ENCODE measurements around the gene TAS2R31. TPM values are rescaled to one million over a fixed set of nuclear protein-coding genes. Genes with fewer than 3 reads are reported as not detected.
"Not testable (repeated sequence)": the region's sequence is repeated elsewhere in the genome, so short reads cannot be mapped to it uniquely, and the experiment has no call there.

The TAS2R31 gene, protein sequence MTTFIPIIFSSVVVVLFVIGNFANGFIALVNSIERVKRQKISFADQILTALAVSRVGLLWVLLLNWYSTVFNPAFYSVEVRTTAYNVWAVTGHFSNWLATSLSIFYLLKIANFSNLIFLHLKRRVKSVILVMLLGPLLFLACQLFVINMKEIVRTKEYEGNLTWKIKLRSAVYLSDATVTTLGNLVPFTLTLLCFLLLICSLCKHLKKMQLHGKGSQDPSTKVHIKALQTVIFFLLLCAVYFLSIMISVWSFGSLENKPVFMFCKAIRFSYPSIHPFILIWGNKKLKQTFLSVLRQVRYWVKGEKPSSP
- polyA plus RNA-seq (ENCODE audit: insufficient read depth in 1 of 5, insufficient read length in 5 of 5, low replicate concordance in 1 of 5): 1 to 10 TPM; 1.0 to 2.9 (median 2.1) TPM
- long read RNA-seq, donor 1: 0 reads
- long read RNA-seq, donor 2, partial matches to known transcripts: 0 of 1 reads
- long read RNA-seq, donor 2, other reads (novel, unspliced or antisense): 0 of 1 reads
- long read RNA-seq, donor 3: 0 reads
- long read RNA-seq, donor 4, partial matches to known transcripts: 0 of 2 reads
- long read RNA-seq, donor 4, other reads (novel, unspliced or antisense): 0 of 2 reads
- long read RNA-seq, donor 5: 0 reads
- long read RNA-seq, donor 6: 0 reads
- long read RNA-seq, donor 7: 0 reads
- long read RNA-seq, donor 8: 0 reads

DNA sequence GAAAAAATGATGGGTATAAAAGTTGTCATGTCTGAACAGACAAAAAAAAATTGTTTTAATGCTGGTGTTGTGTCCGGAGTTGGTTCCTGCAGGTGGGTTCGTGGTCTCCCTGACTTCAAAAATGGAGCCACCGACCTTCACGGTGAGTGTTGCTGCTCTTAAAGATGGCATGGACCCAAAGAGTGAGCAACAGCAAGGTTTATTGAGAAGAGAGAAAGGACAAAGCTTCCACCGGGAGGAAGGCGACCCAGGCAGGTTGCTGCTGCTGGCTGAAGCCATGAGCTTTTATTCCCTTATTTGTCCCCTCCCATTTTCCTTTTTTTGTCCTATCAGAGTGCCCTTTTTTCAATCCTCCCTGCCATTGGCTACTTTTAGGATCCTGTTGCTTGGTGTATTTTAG, at the start of gene TAS2R31:
Gene TAS2R31, minus strand, starts transcription at position 101 of the 400 bp plus-strand sequence. Its CDS starts 72 bp downstream, at position 29.
- no peak for DNase-seq

DNA sequence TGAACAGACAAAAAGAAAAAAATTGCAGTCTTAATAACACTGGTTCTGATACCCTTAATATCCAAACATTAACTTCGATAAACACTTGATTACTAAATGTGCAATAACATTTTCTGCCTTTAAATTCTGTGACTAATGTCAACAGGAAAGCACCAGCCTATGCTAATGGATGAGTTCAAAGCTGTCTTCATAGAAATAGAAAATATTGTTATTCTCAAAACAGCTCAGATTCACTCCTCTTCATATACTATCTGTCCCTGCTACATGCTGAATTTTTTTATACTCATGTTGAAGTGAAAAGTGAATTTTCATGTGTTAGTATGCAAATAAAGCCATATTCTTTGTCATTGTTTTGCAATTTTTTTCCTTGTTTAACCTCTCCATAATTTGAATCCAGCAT, 47.0 kb upstream of the TAS2R31 start:
- no peak for DNase-seq

DNA sequence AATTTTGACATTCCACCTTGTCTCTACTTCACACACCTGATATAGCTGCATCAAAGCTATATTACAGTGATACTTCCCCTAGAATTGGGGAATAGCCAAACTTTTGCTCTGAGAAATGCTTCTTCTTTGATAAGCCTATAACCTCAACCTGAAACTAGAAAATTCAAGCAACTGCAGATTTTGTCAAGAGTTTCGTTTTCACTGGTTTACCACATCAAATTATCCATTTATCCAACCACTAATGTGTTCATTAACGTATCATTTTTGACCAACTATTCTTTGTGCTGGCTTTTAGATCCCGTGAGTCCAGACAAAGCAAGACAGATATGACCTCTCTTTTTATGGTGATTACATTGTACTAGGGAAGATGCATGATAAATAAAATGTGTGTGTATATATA, 44.4 kb upstream of the TAS2R31 start:
- no peak for DNase-seq

DNA sequence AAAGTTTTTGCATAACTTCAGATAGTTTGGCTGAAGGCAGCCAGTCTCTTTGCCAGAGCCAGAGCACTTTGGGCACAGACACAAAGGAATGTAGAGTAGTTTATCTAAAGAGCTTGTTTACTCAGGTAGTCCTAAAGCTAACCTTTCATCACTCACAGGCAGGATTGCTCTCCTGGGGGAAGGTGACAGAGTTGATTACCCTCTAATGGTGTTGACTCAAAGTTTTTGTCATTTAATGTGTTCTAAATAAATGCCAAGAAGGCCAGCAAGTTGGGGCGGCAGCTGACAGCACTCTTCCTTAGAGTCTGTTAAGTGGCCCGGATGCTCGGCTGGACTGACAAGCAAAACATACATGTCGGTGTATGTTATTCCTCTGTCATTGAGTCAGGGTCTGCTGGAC, 40.2 kb upstream of the TAS2R31 start:
- DNase-seq: no peak

DNA sequence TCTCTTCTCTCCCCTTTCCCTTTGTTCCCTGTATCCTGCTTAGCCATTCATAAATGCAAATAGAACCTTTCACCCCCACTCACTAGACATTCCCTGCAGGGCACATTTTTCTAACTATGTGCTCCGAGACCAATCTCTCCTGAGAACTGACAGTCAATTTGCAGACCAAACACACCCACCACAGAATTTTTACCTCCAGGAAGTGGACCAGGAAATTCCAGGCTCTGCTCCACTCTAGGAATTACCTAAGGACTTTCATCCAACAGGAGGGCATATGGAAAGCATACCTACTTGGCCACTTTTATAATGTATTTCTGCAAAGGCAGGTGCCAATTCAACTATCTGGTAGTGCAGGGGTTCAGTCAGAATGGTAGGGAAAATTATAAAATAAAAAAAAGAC, 39.8 kb upstream of the TAS2R31 start:
- DNase-seq: no peak

DNA sequence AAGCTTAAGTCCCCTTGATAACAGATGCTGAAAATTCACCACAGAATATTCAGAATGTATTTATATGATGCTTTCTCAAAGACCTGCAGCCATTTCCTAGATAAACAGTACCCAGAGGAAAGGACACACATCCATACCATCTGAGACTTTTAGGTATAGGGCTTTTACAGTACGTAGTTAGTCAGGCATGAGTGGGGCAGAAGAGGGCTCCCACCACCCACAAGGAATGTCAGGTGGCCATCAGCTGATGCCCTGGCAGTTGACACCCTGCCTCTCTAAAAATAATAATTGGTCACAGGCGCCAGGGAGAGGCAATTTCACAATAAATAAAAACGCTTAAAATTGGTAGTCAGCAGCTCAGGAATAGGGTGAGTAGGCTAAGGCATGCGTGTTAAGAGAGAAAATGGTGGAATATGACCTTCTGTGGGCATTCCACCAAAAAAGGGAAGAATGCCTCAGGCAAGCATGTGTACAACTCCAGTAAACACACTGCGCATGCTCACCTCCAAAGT, 38.7 kb upstream of the TAS2R31 start:
- DNase-seq: no peak

DNA sequence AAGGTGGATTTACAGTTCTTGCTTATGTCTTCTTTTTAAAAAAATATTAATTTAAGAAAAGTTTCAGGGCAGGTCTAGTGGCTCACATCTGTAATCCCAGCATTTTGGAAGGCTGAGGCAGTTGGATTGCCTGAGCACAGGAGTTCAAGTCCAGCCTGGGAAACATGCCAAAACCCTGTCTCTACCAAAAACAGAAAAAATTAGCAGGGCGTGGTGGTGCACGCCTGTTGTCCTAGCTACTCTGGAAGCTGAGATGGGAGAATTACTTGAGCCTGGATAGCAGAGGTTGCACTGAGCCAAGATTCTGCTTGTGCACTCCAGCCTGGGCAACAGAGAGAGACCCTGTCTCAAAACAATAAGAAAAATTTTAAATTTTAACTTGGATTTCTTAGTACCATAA, 36.3 kb upstream of the TAS2R31 start:
- DNase-seq: no peak

DNA sequence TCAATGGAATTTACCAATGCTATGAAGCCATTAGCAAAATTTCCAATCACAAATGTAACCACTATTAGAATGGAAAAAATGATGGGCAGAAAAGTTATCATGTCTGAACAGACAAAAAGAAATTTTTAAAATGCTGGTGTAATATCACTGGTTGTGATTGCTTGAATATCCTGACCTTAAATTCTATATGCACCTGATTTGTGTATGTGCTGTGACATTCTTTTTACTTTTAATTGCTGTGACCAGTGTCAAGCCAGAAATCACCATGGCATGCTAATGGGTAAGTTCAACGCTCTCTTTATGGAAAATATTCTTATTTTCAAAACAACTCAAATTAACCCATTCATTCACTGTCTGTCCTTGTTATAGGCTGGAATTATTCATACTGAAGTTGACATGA, 31.0 kb upstream of the TAS2R31 start, which contains the start of gene TAS2R46:
Gene TAS2R46, minus strand, starts transcription at position 101 of the 400 bp plus-strand sequence. Its CDS starts 0 bp downstream, at position 101.
- not testable (repeated sequence) for DNase-seq

DNA sequence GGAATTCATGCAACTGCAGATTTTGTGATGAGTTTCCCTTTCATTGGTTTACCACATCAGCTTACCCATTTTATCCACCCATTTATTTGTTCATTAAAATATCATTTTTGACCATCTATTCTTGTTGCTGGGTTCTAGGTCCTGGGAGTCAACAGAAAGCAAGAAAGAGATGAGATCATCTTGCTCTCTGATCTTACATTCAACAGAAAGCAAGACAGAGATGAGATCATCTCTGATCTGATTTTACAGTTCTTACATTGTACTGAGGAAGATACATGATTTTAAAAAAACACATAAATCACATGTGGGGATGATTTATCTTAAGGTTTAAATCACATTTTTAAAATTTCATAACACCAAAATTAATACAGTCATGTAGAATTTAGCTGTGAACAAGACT, 28.6 kb upstream of the TAS2R31 start:
- no peak for DNase-seq

DNA sequence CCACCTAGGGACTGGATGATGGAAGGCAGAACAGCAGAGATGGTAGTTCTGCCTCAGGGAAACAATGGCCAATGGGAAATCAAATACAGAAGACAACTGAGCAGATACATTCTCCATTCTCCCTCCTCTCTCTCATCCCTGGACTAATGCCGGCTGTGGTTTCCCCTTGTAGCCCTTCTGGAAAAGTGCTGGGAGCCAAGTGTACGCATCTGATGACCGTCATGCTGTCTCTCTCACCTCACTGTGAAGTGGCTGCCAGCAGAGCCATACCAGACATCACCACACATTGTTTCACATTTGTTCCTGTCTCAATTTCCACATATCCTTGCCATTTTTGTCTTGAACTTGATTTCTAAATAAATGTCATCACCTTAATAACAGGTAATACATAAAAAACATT, 27.8 kb upstream of the TAS2R31 start:
- DNase-seq: no peak

DNA sequence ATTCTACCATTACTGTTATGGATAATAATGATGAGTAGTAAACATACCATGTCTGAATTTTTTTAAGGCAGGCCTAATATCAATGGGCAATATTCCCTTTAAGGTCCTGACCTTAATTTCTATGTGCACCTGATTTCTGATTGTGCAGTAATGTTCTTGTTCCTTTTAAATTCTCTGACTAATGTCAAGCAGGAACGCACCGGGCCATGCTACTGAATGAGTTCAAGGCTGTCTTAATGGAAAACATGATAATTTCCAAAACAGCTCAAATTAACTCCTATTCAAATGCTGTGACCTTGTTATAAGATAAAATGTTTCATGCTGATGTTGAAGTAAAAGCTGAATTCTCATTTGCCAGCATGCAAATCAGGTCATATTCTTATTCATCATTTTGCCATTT, 24.1 kb upstream of the TAS2R31 start:
- no peak for DNase-seq

DNA sequence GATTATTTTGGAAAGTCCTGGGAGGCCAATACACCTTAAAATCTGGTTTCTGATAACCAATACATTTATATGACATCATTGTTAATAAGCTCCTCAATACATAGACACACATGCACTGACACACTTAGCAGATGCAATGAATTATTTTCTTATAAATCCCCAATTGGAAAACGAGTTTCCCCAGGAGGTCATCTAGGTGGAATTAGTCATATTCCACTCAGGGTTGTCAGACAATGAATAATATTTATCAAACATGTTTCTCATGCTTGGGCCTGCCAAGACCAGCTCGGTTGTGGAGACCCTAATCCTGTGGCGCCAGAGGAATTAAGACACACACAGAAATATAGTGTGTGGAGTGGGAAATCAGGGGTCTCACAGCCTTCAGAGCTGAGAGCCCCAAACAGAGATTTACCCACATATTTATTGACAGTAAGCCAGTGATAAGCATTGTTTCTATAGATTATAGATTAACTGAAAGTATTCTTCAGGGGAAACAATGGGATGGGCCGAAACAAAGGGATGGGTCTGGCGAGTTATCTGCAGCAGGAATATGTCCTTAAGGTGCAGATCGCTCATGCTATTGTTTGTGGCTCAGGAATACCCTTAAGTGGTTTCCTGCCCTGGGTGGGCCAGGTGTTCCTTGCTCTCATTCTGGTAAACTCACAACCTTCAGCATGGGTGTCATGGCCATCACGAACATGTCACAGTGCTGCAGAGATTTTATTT, 18.8 kb upstream of the TAS2R31 start:
- DNase-seq: not testable (repeated sequence)

DNA sequence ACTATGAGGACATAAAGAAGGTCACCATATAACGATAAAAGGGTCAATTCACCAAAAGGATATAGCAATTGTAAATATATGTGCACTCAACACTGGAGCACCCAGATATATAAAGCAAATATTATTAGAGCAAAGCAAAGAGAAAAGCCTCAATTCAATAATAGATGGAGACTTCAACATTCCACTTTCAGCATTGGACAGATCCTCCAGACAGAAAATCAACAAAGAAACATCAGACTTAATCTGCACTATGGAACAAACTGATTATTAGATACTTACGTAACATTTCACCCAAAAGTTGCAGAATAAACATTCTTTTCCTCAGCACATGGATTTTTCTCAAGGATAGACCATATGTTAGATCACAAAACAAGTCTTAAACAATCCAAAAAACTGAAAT, 10.2 kb upstream of the TAS2R31 start:
- DNase-seq: not testable (repeated sequence)

DNA sequence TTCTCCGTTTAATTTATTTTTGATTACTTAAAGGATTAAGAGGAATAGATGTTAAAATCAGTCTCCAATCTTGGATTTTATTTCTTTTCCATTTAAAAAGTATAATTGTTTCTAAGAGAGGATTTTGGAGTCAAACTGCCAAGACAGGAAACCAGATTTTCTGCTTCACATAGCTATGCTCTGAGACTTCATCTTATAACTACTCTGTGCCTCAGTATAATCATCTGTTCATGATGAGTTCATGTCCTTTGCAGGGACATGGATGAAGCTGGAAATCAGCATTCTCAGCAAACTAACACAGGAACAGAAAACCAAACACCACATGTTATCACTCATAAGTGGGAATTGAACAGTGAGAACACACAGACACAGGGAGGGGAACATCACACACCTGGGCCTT, 9.0 kb upstream of the TAS2R31 start:
- no peak for DNase-seq

DNA sequence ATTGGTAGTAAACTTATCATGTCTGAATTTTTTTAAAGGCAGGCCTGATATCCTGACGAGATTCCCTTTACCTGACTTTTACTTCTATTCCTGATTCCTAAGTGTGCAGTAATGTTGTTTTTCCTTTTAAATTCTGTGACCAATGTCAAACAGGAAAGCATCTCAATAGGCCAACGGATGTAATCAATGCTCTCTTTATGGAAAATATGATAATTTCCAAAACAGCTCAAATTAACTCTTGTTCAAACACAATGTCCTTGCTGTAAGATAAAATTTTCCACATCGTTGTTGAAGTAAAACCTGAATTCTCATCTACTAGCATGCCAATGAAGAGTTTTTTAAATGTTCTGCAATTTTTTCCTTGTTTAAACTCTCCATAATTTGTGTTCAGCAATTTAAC, 8.0 kb upstream of the TAS2R31 start:
- no peak for DNase-seq

DNA sequence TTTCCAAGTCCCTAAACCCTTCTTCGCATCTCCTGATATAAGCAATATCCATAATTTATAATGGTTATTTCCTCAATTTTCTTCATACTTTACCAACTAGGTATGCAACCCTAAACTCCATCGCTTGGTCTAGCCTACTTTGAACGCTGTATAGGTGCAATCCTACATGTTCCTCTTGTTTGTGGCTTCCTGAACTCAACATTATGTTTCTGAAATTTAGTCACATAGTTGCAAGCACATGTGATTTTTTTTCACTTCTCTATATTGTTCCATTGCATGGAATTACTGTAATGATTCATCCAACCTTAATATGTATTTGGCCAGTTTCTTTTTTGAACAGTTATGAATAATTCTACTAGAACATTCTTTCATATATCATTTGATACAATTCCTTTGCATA, 2.8 kb upstream of the TAS2R31 start:
- DNase-seq: not testable (repeated sequence)

DNA sequence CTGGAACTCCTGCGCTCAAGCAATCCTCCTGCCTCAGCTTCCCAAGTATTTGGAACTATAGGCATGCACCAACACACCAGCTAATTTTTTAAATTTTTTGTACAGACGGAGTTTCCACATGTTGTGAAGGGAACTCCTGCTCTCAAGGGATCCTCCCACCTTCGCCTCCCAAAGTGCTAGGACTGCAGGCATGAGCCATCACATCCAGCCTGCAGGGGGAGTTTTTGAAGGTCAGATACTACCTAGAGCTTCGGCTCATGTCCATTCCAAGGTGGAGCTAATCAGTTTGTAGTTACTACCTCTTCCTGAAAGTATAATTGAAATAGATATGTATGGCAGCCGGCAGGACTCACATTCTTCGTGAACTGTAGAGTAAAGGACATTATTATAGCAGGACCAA, 5.1 kb downstream of the TAS2R31 start:
- DNase-seq: no peak

DNA sequence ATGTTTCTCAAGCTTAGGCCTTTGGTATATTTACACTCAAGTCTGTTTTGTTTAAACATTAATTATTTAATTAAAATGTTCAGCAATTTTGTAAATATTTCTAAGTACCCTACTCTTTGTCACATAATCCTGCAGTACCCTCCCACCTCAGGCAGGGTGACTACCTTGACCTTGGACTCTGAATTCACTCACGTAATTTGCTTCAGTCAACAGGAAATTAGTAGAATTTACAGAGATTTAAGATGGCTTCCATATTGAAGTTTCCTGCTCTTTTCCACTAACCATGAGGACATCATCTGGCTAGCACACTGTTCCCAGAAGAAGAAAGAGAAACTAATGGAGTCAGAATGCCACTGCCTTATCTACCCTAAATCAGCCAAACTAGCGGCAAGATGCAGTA, 7.8 kb downstream of the TAS2R31 start:
- DNase-seq: no peak

DNA sequence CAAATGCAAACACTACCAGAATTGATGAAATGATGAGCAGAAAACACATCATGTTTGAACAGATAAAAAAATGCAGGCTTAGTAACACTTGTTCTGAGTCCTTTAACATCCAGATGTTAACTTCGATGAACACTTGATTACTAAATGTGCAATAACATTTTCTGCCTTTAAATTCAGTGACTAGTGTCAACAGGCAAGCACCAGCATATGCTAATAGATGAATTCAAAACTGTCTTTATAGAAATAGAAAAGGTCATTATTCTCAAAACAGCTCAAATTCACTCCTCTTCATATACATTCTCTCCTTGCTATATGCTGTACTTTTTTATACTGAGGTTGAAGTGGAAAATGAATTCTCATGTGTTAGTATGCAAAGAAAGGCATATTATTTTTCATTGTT, 8.7 kb downstream of the TAS2R31 start, which contains the start of gene TAS2R19:
Gene TAS2R19, minus strand, starts transcription at position 101 of the 400 bp plus-strand sequence. Its CDS starts 49 bp downstream, at position 52.
- no peak for DNase-seq

DNA sequence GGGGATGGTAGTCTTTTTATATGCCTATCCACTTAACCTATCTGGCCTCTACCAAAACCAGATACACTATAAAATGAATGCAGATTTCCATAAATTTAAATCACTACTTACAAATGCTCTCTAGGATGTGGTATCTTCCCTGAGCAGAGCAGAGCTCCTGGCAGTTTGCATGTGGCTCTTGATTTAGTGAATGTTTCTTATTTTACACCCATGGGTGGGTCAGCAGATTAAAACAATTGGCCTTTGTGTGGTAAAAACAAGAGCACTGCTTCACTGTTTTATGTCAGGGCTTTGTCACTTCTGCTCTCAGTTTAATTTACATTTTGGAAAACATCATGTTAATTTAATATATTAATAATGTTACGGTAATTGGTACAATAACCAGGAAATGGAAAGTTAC, 14.3 kb downstream of the TAS2R31 start:
- no peak for DNase-seq

DNA sequence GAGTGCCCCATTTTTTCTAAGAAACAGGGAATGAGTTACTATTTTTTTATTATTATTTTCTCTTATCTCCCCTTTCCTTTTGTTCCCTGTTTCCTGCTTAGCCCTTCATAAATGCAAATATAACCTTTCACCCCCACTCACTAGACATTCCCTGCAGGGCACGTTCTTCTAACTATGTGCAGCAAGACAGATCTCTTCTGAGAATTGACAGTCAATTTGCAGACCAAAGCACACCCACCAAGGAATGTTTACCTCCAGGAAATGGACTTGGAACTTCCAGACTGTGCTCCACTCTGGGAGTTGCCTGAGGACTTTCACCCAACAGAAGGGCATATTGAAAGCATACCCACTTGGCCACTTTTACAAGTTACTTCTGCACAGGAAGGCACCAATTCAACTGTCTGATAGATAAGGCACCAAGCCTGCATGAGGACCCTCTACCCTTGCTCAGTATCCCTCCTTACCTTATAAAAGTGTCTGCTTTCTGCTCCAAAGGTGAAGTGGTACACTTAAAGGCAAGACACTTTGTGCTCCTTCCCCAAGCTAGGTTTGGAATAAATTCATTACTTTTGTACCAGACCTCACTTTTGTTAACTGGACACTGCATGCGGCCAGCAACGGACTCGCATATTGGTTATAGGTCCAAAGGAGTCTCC, 15.3 kb downstream of the TAS2R31 start:
- DNase-seq: no peak

DNA sequence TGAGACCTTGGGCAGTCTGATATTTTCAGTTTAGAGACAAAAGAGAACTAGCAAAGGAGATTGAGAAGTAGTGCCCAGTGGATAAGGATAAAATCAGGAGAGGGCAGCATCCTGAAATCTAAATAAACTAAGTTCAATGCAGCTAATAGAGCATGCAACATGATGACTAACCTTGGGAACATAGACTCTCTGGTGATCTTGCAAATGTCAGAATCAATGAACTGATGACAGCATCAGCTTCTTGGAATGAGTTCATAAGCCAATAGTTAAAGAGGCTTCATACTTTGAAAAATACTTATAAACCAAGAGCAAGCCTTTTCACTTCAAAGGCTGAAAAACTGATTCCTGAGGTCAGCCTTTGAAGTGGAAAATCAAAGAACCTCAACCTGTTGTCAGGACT, 17.0 kb downstream of the TAS2R31 start:
- no peak for DNase-seq
